GM13977 (cell line): ENCODE data around the gene ST6GALNAC4.

Experiments
- DNase-seq: peaks from one replicate; pipeline ENCODE4 v3.0.0; 2012; ENCODE audit warnings: low spot score
- in situ Hi-C: fragments of 300-500 bp; cut with MboI; formaldehyde crosslinking; loops from one replicate; pipeline ENCODE4 v1.12.0; 2022; ENCODE audit warnings: low sequenced_read_pairs, low pct_unique_long_range_greater_than_20kb, mixed read lengths, inconsistent platforms; ENCODE audit not compliant: unreplicated experiment
- TF ChIP-seq, protein P1 (sequence below): IDR thresholded peaks from 2 replicates; pipeline ENCODE4 v1.5.1; 2012; ENCODE audit warnings: mild to moderate bottlenecking, control low read depth; ENCODE audit not compliant: insufficient read depth; ENCODE audit errors: extremely low read depth, missing control alignments

The ST6GALNAC4 gene

DNA sequence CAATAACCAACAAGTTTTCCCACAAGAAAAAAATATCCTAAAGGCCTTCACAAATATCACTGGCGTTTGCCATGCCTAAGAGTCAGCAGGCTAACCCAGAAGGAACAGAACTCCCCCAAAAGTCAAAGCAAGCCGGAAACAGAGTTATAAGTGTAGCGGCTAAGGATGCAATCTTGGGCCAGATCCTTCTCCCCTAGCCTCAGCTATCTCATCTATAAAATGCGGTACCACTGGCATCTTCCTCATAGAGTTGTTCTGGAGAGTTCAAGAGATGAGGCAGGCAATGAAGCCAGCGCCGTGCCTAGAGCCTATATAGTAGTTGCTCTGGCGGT is 20.2 kb upstream of the ST6GALNAC4 start:
- in situ Hi-C loops, result no loop called here
- TF ChIP-seq, protein P1, sequence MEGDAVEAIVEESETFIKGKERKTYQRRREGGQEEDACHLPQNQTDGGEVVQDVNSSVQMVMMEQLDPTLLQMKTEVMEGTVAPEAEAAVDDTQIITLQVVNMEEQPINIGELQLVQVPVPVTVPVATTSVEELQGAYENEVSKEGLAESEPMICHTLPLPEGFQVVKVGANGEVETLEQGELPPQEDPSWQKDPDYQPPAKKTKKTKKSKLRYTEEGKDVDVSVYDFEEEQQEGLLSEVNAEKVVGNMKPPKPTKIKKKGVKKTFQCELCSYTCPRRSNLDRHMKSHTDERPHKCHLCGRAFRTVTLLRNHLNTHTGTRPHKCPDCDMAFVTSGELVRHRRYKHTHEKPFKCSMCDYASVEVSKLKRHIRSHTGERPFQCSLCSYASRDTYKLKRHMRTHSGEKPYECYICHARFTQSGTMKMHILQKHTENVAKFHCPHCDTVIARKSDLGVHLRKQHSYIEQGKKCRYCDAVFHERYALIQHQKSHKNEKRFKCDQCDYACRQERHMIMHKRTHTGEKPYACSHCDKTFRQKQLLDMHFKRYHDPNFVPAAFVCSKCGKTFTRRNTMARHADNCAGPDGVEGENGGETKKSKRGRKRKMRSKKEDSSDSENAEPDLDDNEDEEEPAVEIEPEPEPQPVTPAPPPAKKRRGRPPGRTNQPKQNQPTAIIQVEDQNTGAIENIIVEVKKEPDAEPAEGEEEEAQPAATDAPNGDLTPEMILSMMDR, result no peak
- no peak for DNase-seq

DNA sequence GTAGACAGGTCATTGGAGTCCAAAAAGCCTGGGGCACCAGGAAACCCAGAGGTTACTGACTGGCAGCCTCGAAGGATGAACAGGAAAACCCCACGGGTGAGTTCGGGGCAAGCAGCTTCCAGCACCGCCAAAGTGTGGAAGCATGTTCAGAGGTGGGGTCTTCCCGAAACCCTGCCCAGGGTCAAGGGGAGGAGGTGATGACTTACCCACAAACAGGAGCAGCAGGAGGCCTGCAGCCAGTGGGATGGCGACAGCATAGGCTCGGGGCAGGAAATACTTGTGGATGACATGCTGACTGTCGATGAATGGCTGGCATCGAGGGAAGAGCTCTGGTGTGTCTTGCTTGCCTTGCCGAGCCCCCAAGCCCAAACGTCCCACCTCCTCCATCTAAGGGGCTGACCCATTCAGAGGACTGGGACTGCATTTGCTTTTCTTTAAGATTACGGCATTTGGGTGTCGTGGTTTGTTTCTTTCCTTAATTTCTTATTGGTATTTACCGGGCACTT is 19.6 kb upstream of the ST6GALNAC4 start:
- TF ChIP-seq, protein P1, result no peak
- no peak for DNase-seq
- in situ Hi-C loops, result no loop called here

DNA sequence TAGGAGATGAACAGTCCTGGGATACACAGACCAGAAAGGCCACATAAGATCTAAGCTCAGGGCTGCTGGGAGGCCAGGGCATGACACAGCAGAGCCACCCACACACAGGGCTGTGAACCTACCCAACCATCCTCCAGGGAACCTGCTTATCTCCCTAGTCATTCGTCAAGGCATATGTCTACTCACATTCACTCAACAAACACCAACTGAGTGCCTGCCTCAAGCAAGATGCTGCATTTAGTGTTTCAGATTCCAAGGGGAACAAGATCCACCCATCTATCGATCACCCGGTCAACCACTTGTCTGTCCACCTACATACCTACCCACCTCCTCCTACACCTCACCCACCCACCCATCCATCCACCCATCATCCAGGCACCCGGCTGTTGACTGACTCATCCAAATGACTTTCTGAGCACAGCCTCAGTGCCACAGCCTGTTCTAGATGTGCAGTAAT is 19.0 kb upstream of the ST6GALNAC4 start:
- no peak for DNase-seq
- in situ Hi-C loops, result no loop called here
- TF ChIP-seq, protein P1, result no peak

DNA sequence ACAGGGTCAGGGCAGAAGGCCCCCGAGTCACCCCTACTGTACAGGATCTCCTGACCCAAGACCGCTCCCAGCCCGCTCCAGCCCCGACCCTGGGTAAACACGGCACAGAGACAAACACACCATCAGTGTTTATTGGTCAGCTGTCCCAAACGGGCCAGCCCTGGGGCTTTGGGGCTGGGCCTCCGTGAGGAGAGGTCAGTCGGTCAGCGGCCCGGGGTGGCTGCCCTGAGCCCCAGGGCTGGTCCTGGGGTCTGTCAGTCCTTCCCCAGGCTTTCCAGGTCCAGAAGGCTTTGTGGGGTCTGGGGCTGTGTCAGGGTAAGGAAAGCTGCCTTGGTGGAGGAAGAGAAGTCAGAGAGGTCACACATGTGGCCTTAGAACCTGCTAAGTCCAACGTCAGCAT is 18.1 kb upstream of the ST6GALNAC4 start:
- TF ChIP-seq, protein P1, result no peak
- no peak for DNase-seq
- in situ Hi-C loops, result no loop called here

DNA sequence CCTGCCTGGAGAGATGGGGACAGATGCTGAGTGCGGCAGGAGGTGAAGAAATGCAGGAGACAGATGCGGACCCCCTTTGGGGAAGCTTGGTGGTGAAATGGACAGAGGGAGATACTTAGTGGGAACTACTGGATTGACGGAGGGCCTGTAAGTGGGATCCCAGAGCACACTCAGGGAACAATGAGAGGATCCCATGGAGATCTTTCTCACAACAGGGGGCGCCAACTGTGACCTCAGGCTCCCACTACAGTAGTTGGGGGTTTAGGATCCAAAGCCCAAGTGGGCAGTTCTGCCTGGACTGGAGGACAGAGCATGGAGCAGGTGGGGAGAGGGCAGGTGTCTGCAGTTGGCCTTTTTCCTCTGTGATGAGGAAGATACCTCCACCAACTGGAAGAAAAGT is 17.4 kb upstream of the ST6GALNAC4 start:
- no peak for DNase-seq
- in situ Hi-C loops, result no loop called here
- TF ChIP-seq, protein P1, result no peak

DNA sequence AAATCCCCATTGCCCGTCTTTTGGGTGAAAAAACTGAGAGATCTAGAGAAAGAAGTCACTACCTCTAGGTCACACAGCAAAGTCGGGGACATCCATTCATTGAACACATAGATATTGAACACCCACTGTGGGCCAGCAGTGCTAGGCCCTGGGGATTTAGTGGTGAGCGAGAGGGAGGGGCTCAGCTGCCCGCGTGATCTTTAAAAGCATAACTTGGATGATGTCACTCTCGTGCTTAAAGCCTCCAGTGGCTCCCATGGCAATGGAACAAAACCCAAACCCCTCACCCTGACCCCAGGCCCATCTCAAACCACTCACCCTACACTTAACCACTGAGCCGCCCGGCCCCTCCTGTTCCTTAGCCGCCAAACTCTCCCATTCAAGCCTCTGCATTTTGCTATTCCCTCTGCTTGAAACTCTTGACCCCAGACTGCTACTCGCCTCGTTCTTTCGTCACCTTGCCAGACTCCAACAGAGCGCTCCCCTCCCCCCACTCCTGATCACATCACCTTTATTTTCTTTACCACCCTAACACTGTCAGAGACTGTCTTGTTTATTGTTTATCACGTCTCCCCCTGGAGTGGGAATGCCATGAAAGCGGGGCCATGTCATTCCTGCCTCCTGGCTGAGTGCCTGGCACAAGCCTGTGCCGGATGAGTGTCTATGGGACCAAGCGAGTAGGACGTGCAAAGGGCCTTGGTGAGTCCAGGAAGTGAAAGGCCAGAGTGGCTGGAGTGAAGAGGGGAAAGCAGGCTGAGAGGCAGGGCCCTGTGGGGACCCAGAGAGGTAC is 14.4 kb upstream of the ST6GALNAC4 start:
- TF ChIP-seq, protein P1, result no peak
- peak; percentile 79 for DNase-seq
- in situ Hi-C loops, result no loop called here
